ENCODE data around the gene TGFBI.
"Not testable (repeated sequence)": the region's sequence is repeated elsewhere in the genome, so short reads cannot be mapped to it uniquely, and the experiment has no call there.

The TGFBI gene

DNA sequence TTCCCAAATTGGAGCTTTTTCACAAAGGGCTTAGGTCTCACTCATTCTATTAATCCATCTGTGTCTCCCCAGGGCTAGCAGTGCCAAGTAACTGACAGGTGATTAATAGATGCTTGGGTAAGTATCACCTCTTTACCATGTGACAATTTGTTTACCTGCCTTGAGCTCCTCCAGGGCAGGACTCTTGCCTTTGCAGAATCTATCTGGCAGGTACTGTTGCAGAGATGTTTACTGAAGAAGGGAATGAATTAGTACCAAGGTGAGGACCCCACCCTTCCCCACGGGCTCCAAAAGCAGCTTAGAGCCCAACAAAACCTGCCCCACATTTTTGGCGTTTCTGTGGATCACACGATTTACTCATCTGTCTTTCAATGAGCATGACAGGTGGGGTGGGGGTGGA, 698 bp upstream of the TGFBI start:
- DNase-seq: no peak

DNA sequence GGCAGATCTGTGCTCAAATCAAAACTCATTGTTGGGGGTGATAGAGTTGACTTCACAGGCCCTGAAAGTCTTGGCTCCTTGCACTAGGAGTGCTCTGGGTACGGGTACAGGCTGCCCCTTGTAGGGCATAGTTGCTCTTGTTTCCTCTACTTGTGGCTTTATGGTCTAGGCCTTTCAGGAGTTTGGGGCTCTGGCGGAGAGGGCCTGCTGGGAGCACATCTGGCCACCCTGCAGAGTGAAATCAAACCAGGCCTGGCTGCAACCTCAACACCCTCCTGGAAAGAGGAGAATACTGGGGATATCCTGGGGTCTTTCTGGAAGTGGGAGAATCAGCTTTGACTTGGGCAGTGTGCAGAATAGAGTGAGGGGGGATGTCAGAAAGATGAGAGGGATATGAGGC, 1.5 kb downstream of the TGFBI start:
- no peak for DNase-seq

DNA sequence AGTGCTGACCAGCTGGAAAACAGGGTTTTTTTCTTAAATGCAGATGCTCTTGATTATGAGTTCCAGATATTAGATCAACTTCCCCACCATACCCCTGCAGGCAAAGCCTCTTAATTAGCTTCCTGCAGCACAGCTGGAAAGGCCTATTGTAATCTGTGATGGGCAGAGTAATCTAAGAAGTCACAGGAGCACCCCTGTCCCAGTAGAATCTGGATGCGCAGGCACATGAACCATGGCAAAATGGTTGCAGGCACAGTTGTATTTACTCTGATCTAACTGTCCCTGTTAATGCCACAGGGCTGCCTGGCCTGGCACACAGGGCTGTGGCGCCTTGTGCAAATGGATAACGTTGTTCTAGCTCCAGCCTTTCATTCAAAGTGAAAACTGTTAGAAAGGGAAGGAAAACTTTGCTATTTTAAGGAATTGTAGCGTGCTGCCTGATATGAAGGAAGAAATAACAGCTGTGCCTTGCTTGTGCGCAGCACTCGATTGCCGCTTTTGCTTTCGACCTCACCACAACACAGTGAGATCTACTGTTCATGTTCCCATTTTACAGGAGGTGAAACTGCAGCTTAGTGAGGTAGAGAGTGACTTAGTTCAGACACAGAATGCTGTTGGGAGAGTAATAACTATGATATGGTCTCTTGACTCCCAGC, 2.3 kb downstream of the TGFBI start:
- no peak for DNase-seq

DNA sequence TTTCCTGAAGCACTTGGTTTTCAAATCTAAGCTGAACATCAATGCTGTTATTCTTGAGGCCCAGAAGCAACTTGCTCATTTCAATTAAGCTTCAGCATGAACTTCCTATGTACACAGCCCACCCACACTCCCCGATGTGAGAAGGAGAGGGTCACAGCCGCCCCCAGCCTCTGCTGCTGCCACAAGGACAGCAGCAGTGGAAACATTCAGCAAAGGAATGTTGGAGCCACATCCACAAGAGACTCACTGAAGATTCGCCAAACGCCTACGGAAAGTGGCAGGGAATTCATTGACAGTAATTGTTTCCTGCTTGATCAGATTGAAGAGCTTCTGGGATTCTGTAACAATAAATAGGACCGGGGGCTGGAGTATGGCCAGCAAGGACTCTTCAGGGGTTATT, 2.9 kb downstream of the TGFBI start:
- DNase-seq: no peak

DNA sequence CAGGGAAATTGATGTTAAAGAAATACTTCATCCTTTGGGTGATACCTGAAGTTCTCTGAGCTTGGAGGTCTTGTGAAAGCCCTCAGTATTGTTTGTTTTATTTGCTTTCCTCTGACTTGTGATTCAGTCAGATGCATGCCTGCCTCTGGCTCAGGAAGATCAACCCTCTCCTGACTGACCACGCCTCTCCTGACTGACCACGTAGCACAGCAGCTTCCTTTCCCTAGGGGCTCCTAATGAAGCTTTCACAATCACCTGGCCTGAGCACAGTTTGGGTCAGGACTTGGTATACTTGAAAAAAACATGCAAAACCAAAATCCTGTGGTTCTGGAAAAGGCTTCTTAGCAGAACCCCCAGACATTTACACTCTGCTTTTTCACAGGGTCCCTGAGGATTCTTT, 3.8 kb downstream of the TGFBI start:
- no peak for DNase-seq

DNA sequence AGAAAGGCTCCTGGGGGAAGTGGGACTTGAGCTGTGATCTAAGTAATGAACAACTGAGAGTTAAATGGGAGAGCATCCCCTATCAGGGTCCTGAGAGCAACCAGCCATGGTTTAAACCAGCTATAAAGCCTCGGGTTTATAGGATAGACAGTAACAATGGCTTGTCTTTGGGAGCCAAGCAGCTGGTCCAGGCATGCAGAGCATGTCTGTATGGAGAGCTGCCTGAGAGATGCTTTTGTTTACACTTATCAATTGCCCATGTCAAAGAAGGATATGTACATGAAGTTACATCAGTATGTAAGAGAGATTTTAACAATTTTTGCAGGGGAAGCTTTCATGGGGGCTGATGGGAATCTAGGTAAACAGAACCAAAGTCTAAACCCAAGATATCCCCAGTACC, 4.4 kb downstream of the TGFBI start:
- DNase-seq: no peak

DNA sequence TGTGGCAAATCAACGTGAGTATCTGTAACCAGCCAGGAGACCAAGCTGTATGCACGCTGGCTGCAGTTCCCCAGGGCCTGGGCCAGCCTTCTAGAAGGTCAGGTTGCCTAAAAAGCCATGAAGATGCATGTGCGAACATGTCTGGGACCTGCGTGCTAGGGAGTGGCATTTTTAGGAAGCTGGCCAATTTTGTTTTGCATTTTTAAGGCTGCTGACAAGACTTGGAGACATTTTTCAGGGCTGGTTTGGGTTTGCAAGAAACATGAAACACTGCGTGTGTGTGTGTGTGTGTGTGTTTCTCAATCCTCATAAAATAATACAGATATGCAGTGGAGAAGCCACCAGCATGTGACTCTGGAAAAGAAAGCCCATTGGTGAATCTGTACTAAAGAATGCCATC, 5.1 kb downstream of the TGFBI start:
- no peak for DNase-seq

DNA sequence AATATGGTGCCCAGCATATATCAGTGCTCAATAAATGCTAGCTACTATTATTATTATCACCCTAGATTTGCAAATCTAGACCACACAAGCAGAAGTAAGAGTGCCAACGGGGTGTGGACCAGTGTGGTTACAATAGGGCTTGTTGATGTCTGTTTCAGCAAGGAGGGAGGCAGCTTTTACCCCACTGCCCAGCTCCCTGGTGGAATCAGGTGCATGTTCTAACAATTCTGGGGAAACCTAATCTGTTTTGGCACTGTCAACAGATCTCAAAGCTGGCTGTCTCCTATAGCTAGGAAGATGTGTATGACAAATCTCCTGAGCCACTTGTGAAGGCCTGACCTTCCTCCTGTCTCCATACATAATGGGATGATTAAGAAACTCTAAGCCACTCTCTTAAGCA, 5.7 kb downstream of the TGFBI start:
- DNase-seq: no peak

DNA sequence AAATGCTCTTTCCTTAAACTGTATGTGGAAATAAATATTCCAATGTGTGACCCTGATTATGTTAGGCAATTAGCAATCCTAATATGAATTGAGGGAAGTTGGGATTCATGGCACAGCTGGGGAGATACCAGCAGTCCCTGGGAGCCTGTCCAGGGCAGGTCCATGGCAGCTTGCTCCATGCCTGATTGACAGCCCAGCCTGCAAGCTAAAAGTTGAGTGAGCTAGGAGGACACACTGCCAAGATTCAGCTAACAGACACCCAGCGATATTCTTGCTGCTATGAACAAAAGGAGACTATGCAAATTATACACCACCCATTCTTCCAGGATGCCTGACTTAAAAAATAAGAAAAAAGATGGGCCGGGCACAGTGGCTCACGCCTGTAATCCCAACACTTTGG, 6.2 kb downstream of the TGFBI start:
- DNase-seq: no peak

DNA sequence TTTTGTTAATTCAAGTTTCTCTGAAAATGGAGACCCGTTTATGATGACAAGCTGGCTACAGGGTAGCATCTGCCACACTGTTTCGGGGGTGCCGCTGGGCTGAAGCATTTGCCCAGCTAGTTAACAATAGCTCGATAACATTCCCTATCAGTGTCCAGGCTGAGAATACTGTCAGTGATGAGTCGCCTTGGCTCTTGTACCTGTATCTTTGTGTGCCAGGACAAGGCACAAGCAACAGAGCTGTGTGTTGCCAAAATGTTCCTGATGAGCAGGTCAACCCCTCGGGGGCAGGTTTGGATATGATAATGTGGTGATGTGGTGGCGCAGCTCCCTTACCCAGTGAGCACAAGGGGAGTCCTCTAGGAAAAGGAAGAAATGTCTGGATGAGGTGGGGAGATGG, 7.0 kb downstream of the TGFBI start:
- no peak for DNase-seq

DNA sequence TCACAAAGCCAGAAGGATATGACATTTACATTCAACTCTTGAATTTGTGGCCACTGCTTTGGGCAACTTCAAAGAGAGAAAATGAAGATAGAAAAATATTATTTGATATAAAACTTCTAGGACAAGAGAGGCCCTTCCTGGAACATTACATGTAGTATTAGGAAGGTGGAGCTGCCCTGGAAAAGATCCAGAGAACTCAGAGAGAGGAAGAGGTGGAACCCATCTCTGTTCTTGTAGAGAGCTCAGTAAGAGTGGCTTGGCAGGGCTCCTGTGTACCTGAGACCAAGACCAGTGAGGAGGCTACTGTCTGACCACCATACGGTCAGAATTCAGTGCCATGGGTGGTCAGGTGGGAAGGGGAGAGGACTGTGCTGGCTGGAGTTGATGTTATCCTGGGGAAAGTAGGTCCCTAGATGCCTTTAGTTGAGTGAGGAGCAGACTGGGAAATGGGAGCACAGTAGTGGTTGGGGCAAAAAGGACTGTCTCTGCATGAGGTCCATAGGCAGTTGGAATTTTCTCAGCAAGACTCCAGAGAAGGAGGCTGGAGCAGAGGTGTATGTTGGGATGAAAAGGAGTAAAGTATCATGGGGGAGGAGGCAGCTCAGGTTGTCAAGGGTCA, 7.6 kb downstream of the TGFBI start:
- DNase-seq: no peak

DNA sequence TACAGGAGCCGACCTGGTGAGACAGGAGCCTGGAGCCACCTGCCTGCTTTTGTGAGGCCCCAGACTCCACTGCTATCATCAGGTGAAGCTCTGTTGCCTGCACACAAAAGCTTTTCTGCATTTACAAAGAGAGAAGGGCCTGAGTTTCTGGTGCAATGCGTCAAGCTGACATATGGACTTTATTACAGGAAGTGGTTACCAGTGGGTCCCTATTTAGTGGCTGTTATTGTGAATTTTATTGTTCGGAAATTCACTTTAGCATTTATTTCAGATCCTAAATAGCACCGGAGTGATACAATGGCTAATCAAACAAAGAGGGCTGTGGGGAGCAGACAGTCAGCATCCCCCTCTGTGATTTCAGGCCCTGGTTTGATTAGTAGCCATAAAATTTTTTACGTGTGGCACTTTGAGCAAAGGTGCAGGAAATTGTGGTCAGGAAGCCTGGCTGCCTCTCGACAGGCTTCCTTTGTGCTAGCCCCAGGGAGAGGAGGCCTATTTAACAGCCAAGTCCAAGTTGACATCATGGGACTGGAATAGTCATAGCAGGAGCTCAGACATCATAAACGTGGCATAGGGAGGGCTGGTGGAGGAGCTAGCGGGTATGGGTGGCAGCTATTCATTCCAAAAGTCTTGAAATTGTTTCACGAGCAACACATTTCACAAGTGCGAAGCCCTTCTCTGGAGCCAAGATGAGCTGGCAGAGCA, 8.4 kb downstream of the TGFBI start:
- no peak for DNase-seq

DNA sequence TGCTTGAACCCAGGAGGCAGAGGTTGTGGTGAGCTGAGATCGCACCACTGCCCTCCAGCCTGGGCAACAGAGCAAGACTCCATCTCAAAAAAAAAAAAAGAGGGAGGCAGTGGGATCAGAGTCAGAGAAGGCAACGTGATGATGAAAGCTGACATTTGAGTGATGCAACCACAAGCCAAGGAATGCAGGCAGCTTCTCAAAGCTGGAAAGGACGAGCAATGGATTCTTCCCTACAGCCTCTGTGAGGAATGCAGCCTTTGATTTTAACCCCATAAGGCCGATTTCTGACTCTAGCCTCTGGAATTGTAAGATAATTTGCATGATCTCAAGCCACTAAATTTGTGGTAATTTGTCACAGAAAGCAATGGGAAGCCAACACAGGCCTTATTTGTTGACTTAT, 9.8 kb downstream of the TGFBI start:
- DNase-seq: no peak

DNA sequence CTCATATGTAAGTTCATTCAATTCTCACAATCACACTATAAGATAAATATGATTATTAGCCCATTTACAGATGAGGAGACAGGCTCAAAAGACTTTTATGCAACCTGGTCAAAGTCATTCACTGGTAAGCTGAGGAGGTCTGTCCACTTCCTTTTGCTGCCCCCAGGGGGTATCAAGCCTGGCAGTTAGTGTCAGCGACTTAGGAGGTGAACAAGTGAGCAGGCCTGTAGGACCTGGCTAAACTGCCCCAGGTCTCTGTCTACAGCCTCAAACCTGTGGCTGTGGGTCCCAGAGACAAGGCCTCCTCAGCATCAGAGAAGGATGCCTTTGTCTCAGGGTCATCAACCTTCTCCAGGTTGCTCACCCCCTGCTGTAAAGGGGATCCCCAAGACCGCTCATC, 10.4 kb downstream of the TGFBI start:
- no peak for DNase-seq

DNA sequence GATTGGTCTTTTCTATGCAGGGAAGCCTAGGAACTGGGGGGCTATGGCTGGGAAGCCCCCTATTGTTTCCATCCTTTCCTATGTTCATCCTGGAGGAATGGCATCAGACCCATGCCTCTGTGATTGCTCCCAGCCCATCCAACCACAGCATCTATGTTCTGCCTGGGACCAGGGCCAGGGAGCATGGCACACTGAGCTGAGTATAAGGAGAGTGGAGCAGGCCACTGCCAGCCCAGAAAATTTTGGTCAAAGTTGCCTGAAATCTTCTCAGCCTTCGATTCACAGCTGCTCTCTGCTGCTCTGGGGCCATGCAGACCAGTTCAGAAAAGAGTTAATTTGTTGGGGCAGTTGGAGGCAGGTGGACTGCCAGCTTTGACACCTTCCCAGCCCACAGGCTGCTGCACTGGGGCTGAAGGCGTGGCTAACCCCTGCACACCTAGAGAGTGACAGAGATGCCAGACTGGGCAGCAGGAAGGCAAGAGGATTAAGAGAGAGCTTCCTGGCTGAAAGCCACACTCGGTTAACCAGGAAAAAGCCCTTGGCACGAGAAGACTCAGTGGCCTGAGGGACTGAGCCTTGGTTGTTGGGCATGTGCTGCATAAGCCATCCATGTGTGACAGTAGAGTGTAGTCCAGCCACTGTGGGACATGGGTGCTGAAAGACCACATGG, 12.1 kb downstream of the TGFBI start:
- no peak for DNase-seq

DNA sequence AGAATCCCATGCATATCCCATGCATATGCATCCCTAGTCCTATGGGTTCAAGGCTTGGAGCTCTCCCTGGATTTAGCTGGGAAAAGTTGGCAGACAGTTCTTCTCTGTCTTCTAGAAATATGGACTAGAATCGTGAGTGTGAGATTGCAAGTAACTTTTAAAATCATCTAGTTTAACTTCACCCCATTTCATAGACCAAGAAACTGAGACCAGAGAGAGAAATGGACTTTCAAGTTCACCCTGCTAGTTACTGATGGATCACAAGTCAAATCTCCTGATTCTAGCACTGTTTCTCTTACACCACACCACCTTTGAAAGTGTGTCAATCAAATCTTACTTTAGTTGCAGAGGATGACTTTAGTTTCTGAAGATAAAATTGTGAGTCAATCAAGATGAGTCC, 13.4 kb downstream of the TGFBI start:
- DNase-seq: no peak

DNA sequence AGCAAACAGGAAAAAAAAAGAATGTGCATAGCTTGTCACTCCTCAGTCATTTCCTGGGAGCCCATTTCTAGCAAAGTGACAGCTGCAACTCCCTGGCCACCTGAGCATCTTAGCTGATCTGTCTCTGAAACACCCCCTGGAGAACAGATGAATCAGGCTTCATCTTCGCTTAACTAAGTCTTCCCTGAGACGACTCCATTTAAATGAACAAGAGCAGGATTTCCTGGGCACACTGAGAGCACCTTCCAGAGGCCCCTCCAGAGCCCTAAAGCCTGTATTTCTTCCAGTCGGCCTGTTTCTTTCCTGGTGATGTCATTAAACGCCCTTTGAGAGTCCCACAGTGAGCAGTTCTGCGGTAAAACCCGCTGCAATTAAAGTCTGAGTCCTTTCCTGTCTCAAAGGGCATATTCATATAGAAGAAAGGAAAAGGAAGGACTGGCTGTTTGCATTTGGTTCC, 13.9 kb downstream of the TGFBI start:
- DNase-seq: no peak

DNA sequence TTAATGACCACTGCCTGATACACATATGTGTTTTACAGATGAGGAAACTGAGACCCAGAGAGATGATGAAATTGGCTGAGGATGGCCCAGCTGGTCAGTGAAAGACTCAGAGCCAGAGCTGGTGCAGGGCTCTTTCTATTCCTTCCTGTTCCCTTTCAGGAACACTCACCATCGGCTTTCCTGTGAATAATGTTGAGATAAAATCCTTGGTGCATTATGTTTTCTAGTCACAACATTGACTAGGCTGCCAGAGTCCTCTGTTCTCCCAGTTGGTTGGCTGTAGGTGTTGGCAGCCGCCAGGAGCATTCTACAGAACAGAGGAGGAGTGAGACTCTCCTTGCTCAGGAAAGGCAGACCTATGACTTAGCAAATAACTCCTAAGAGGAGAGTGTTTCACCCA, 14.8 kb downstream of the TGFBI start:
- DNase-seq: no peak

DNA sequence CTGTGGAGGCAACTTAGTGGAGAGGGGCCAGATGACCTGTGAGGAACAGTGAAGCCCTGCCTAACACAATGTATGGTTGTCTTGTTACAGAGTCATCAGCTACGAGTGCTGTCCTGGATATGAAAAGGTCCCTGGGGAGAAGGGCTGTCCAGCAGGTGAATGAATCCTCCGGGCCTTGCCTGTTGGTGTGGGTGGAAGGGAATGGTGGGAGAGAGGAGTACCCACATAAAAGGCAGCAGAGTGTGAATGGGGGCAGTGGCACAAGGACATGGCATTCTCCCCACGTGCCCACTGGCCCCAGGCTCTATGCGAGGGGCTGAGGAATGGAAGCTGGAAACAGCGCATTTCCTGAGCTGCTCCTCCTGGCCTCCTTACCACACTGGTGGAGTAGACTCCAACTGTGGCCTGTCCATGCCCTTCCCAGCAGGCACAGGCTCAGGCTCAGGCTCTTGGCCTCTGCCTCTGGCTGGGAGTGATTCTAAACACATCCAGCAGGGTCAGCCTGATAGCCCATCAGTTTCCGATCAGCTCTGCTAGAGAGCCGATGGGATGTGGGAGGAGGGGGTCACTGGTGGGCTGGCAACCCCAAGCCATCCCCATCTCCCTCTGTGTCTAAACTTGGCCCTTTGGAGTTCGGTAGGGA, 15.3 kb downstream of the TGFBI start:
- DNase-seq: no peak

DNA sequence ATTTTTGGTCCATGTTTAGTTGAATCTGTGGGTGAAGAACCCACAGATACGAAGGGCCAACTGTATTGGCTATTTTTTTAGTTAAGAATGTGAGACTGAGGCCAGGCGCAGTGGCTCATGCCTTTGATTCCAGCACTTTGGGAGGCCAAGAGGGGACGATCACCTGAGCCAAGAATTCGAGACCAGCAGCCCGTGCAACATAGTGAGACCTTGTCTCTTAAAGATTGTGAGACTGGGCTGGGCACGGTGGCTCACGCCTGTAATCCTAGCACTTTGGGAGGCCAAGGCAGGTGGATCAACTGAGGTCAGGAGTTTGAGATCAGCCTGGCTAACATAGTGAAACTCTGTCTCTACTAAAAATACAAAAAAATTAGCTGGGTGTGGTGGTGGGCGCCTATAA, 16.2 kb downstream of the TGFBI start:
- DNase-seq: not testable (repeated sequence)

DNA sequence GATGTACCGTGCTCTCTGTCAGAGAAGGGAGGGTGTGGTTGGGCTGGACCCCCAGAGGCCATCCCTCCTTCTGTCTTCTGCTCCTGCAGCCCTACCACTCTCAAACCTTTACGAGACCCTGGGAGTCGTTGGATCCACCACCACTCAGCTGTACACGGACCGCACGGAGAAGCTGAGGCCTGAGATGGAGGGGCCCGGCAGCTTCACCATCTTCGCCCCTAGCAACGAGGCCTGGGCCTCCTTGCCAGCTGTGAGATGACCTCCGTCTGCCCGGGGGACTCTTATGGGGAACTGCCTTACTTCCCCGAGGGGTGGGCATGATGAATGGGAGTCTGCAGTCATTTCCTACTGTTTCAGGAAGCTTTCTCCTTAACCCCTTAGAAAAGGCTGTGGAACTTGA, 17.5 kb downstream of the TGFBI start:
- DNase-seq: no peak

DNA sequence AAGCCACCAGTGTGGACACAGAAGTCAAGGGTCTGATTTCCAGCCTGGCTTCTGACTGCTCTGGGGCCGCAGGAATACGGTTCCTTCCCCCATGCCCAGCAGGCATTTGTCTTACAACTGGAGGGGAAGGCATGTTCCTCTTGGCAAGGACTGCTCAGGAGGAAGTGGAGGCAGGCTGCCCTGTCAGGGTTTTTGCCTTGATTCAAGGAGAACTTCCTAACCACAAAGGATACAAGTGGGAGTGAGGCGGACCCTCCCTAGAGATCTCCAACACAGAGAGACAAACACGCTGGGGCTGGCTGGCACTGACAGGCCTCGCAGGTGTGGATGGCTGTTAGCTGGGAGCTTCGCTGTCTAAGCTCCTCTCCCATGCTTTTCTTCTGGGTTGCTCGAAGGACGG, 19.1 kb downstream of the TGFBI start:
- DNase-seq: no peak

DNA sequence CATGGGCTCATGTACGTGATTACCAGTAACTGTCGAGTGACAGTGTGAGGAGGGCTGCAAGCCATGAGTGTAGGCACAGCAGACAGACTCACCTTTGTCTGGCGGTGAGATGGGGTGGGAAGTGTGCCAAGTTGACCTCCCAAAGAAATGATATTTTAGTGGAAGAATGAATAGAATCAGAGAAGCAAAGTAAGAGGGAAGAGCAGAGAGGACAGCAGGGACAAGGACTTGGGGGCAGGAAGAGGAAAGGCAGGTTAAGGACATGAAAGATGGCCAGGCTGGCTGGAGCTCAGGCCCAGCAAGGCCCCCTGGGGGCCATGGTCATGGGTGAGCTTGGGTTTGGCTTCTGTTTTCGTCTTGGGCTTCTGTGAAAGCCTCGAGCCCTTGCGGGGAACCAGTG, 20.2 kb downstream of the TGFBI start:
- DNase-seq: no peak
